Astrocyte of the cerebellum (primary cell): ENCODE results near the gene EPX.

Experiments used
- DNase-seq: peaks from one replicate; pipeline ENCODE4 v3.0.0-alpha.2; 2011; ENCODE audit warnings: low read depth
- H3K4me3 ChIP-seq: 2 replicates; pipeline ENCODE4 v1.5.1; 2011; ENCODE audit warnings: mild to moderate bottlenecking, low read depth, low read length, moderate library complexity
- in situ Hi-C: cut with HindIII; loops from 2 replicates; pipeline ENCODE4 v1.10.0; 2017; ENCODE audit warnings: low sequenced_read_pairs
- TF ChIP-seq, protein P1 (sequence below): IDR thresholded peaks from 2 replicates; pipeline ENCODE4 v1.5.1; 2012; ENCODE audit warnings: low read length, low read depth, moderate library complexity, mild to moderate bottlenecking; ENCODE audit errors: missing control alignments

The EPX gene

DNA sequence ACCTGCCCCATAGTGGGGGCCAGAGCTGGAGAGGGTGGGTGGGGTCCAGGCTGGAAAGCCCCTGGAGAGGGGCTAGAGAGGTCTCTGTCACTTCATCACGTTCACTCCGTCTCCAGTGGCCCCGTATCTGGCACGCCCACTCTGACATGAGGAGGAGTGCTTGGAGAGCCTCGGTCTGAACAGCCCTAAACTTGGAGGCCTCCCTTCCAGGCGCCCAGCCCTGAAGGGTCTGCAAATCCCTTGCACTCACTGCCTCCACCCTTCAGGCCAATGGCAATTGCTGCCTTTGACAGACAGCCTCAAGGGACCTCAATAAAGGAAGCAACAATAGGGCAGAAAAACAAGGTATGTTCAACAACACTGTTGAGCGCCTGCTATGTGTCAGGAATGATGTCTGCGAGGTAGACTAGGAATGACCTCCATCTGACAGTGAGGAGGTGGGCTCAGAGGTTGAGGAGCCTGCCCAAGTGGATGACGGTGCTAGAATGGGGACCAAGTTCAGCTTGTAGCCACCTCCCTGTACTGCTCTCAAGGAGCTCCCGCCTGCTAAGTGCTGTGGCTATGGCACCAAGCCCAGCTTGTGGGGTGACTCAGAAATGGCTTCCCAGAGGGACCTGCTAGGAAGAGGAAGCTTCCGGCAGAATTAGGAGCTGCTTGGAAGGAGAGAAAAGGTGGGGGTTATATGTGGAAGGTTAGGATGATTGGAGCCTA is 2.9 kb upstream of the EPX start:
- TF ChIP-seq, protein P1, sequence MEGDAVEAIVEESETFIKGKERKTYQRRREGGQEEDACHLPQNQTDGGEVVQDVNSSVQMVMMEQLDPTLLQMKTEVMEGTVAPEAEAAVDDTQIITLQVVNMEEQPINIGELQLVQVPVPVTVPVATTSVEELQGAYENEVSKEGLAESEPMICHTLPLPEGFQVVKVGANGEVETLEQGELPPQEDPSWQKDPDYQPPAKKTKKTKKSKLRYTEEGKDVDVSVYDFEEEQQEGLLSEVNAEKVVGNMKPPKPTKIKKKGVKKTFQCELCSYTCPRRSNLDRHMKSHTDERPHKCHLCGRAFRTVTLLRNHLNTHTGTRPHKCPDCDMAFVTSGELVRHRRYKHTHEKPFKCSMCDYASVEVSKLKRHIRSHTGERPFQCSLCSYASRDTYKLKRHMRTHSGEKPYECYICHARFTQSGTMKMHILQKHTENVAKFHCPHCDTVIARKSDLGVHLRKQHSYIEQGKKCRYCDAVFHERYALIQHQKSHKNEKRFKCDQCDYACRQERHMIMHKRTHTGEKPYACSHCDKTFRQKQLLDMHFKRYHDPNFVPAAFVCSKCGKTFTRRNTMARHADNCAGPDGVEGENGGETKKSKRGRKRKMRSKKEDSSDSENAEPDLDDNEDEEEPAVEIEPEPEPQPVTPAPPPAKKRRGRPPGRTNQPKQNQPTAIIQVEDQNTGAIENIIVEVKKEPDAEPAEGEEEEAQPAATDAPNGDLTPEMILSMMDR, result no peak
- in situ Hi-C loops, result no loop called here
- no peak overlapping the region for H3K4me3 ChIP-seq
- peak; percentile 84 for DNase-seq

DNA sequence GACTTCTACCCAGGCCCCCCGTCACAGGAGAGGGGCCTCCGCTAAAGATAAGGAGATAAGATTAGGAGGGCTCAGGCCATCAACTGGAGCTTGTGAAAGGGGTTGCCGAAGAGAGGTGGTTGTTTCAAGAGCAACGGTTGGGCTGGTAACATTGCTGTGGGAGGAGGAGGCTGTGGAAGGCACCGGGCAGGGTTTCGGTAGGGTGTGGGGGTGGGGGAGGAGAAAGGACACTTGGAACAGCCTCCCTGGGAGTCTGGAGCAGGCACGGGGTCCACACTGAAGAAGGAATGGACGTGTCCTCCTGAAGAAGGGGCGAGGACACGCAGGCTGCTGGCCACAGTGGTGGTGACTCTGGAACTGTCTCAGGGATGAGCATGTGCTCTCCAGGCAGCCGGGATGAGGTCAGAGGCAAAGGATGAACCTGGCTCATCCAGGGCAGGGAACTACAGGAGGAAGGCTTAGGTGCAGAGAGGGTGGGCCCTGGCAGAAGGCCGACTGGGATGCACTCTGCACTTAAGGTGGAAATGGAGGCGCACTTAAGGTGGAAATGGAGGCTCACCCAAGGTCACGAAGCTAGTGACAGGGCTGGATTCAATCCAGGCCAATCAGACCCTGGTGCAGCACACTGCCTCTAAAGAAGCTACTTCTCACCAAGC is 1.2 kb upstream of the EPX start:
- in situ Hi-C loops, result no loop called here
- TF ChIP-seq, protein P1, result no peak
- H3K4me3 ChIP-seq, result no peak overlapping the region
- no peak for DNase-seq

DNA sequence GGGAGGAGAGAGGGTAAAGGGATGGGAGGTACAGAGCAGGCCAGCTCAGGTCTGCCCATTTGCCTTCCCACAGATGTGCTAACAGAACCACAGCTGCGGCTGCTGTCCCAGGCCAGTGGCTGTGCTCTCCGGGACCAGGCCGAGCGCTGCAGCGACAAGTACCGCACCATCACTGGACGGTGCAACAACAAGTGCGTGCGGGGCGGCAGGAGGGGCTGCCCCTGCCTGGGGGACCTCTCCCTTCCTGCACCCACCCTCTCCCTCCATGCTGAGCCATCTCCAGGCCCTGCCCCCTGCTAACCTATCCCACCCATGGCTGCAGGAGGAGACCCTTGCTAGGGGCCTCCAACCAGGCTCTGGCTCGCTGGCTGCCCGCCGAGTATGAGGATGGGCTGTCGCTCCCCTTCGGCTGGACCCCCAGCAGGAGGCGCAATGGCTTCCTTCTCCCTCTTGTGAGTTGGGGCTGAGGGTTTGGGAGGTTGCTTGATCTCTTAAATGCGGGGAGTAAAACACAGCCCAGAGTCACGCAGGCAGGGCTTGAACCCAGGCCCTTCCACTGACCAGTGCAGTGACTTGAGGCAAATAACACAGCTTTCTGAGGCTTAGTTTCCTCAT is 1.2 kb downstream of the EPX start:
- TF ChIP-seq, protein P1, result no peak
- no peak overlapping the region for H3K4me3 ChIP-seq
- in situ Hi-C loops, result no loop called here
- no peak for DNase-seq

DNA sequence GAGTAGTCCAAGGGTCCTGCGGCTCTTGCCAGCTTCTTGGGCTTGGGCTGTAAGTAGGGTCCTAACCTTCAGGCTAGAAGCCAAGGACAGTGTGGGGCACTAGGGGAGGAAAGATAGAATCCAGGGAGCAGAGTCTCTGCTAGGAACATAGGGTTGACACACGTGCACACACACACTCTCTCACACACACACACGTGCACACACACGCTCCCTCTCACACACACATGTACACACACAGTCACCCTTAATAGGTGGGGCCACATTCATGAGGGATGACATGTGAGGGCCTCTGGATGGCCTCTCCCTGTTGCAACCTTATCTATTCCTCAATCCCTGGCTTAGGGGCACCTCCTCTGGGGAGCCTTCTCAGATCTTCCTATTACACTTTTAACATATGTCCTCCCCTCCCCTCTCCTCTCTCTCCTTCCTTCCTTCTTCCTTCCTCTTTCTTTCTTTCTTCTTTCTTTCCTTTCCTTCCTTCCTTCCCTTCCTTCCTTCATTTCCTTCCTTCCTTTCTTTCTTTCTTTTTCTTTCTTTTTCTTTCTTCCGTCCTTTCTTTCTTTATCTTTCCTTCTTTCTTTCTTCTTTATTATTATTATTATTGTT is 3.1 kb downstream of the EPX start:
- DNase-seq, result no peak
- no peak overlapping the region for H3K4me3 ChIP-seq
- in situ Hi-C loops, result no loop called here
- TF ChIP-seq, protein P1, result no peak

DNA sequence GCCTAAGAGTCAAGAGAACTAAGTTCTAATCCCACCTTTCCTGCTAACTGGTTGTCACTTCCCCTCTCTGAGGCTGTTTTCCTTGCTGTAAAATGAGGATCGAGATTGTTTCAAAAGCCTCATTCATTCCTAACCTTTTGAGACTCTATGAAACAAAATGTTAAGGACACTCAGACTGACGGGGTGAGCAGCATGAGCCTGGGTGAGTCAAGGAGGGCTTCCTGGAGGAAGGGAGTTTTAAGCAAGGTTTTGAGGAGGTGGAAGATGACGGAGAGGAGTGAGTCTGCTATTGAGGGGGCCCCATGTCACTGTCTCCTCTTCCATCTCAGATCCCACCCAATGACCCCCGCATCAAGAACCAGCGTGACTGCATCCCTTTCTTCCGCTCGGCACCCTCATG is 4.1 kb downstream of the EPX start:
- DNase-seq, result no peak
- in situ Hi-C loops, result no loop called here
- no peak overlapping the region for H3K4me3 ChIP-seq
- TF ChIP-seq, protein P1, result no peak

DNA sequence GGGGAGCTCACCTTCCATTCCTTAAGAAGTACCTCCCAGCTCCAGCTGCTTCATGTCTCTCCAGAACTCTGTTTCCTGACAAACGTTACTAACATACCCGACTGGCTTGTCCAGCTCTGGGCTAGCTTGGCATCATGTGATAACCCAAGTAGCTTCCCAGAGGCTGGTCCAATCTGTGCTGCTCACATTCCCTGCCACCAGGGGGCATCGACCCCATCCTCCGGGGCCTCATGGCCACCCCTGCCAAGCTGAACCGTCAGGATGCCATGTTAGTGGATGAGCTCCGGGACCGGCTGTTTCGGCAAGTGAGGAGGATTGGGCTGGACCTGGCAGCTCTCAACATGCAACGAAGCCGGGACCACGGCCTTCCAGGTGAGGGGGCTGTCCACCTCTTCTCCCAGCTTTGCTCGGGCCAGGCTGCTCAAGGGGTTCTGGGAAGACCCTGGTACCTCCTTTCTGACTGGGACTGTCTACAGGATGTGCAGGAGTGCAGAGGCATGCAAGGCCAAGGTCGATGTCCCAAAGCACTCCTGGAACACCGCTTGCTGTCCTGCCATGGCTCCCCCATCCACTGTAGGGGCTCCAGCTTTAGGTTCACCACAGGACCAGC is 7.6 kb downstream of the EPX start:
- in situ Hi-C loops, result no loop called here
- DNase-seq, result no peak
- TF ChIP-seq, protein P1, result peak; percentile 51
- H3K4me3 ChIP-seq, result no peak overlapping the region
